LNCaP clone FGC (cell line): ENCODE measurements around the gene CUL1.
"Not testable (repeated sequence)": the region's sequence is repeated elsewhere in the genome, so short reads cannot be mapped to it uniquely, and the experiment has no call there.

Source experiments
- DNase-seq: peaks from one replicate; pipeline ENCODE4 v3.0.0-alpha.2; 2011; ENCODE audit warnings: low read depth
- H3K4me3 ChIP-seq: 2 replicates; pipeline ENCODE4 v1.5.1; 2011; ENCODE audit warnings: mild to moderate bottlenecking, low read depth, low read length, control low read depth
- CTCF ChIP-seq: IDR thresholded peaks from 2 replicates; pipeline ENCODE4 v1.5.1; 2012; ENCODE audit warnings: mild to moderate bottlenecking; ENCODE audit not compliant: control insufficient read depth, insufficient read depth; ENCODE audit errors: extremely low read depth

Gene CUL1

GRCh38 chr7:148708026-148708885 lies 9.6 kb downstream of the CUL1 start:
- no peak for DNase-seq
- no peak overlapping the region for H3K4me3 ChIP-seq
- TF ChIP-seq CTCF, result no peak

GRCh38 chr7:148709014-148709413 lies 10.3 kb downstream of the CUL1 start:
- no peak for TF ChIP-seq CTCF

GRCh38 chr7:148710426-148710825 lies 11.7 kb downstream of the CUL1 start:
- DNase-seq, H3K4me3 ChIP-seq: not testable (repeated sequence)

More at GRCh38 chr7:148709014-148709413, 10.3 kb downstream of the CUL1 start:
- DNase-seq, result no peak
- H3K4me3 ChIP-seq, result no peak overlapping the region

GRCh38 chr7:148711191-148712102 lies 12.7 kb downstream of the CUL1 start:
- DNase-seq, result no peak
- H3K4me3 ChIP-seq, result no peak overlapping the region
- TF ChIP-seq CTCF, result no peak

GRCh38 chr7:148712678-148713329 lies 14.1 kb downstream of the CUL1 start:
- TF ChIP-seq CTCF, result no peak
- no peak overlapping the region for H3K4me3 ChIP-seq
- no peak for DNase-seq

GRCh38 chr7:148714498-148714897 lies 15.8 kb downstream of the CUL1 start:
- H3K4me3 ChIP-seq, result no peak overlapping the region
- TF ChIP-seq CTCF, result no peak
- DNase-seq, result no peak

- TF ChIP-seq CTCF, result no peak
- no peak for DNase-seq
Measured at GRCh38 chr7:148715027-148715426, 16.3 kb downstream of the CUL1 start.

More at GRCh38 chr7:148715027-148715426, 16.3 kb downstream of the CUL1 start:
- no peak overlapping the region for H3K4me3 ChIP-seq
